ENCODE results near the gene WRNIP1.

WRNIP1 gene

GRCh38 chr6:2809015-2809414 is 43.8 kb downstream of the WRNIP1 start:
- DNase-seq = no peak

- no peak for DNase-seq
These were observed 45.0 kb downstream of the WRNIP1 start for GRCh38 chr6:2810092-2810671.

GRCh38 chr6:2812695-2813094 is 47.5 kb downstream of the WRNIP1 start:
- no peak for DNase-seq

GRCh38 chr6:2816158-2816557 is 51.0 kb downstream of the WRNIP1 start:
- no peak for DNase-seq

- no peak for DNase-seq
These were observed 52.8 kb downstream of the WRNIP1 start for GRCh38 chr6:2817903-2818443.

- no peak for DNase-seq
These were observed 53.4 kb downstream of the WRNIP1 start for GRCh38 chr6:2818593-2818992.

GRCh38 chr6:2819115-2819514 is 53.9 kb downstream of the WRNIP1 start:
- no peak for DNase-seq

GRCh38 chr6:2819978-2820377 is 54.8 kb downstream of the WRNIP1 start:
- no peak for DNase-seq

GRCh38 chr6:2820415-2820814 is 55.2 kb downstream of the WRNIP1 start:
- no peak for DNase-seq

- DNase-seq = no peak
These were observed 56.4 kb downstream of the WRNIP1 start for GRCh38 chr6:2821554-2821953.

- no peak for DNase-seq
These were observed 58.1 kb downstream of the WRNIP1 start for GRCh38 chr6:2823104-2823850.

GRCh38 chr6:2826131-2826530 is 60.9 kb downstream of the WRNIP1 start:
- no peak for DNase-seq

- no peak for DNase-seq
These were observed 61.9 kb downstream of the WRNIP1 start for GRCh38 chr6:2827142-2827541.

- no peak for DNase-seq
These were observed 63.4 kb downstream of the WRNIP1 start for GRCh38 chr6:2828629-2829028.

- no peak for DNase-seq
These were observed 64.1 kb downstream of the WRNIP1 start for GRCh38 chr6:2829253-2829652.

GRCh38 chr6:2830183-2830582 is 65.0 kb downstream of the WRNIP1 start:
- no peak for DNase-seq

- DNase-seq = no peak
These were observed 66.2 kb downstream of the WRNIP1 start for GRCh38 chr6:2831392-2831791.

- DNase-seq = no peak
These were observed 69.1 kb downstream of the WRNIP1 start for GRCh38 chr6:2834262-2834661.

Data from SHP77 (cell line).